KMS-11 (cell line): ENCODE data around the gene PPP1R2.

Experiments
- H2AFZ ChIP-seq: fragments of 200-600 bp; sonication (generic); 2 replicates; pipeline ENCODE4 v1.6.1; 2016; ENCODE audit warnings: antibody characterized with exemption, mixed run types, low read depth
- H3K27ac ChIP-seq: fragments of 200-600 bp; sonication (generic); 2 replicates; pipeline ENCODE4 v1.6.1; 2016; ENCODE audit warnings: mild to moderate bottlenecking, mixed run types
- H3K27me3 ChIP-seq: fragments of 200-600 bp; sonication (generic); 2 replicates; pipeline ENCODE4 v1.6.1; 2017; ENCODE audit warnings: mild to moderate bottlenecking, low read depth, mixed run types, moderate library complexity; ENCODE audit not compliant: insufficient read depth
- H3K36me3 ChIP-seq: fragments of 200-600 bp; sonication (generic); 2 replicates; pipeline ENCODE4 v1.6.1; 2017; ENCODE audit warnings: mild to moderate bottlenecking, mixed run types; ENCODE audit not compliant: insufficient read depth
- H3K4me1 ChIP-seq: fragments of 200-600 bp; sonication (generic); 2 replicates; pipeline ENCODE4 v1.6.1; 2016; ENCODE audit warnings: mild to moderate bottlenecking, low read depth, mixed run types; ENCODE audit not compliant: poor library complexity, severe bottlenecking
- H3K4me2 ChIP-seq: fragments of 200-600 bp; sonication (generic); 2 replicates; pipeline ENCODE4 v1.7.0; 2016; ENCODE audit warnings: mild to moderate bottlenecking, mixed run types
- H3K4me3 ChIP-seq: fragments of 200-600 bp; sonication (generic); IDR thresholded peaks from 2 replicates; pipeline ENCODE4 v1.6.1; 2017; ENCODE audit warnings: low read depth, low read length, mixed read lengths; ENCODE audit not compliant: insufficient read depth
- H3K79me2 ChIP-seq: fragments of 200-600 bp; sonication (generic); 2 replicates; pipeline ENCODE4 v1.6.1; 2016; ENCODE audit warnings: low read depth, mixed run types; ENCODE audit not compliant: insufficient read depth
- H3K9ac ChIP-seq: fragments of 200-600 bp; sonication (generic); 2 replicates; pipeline ENCODE4 v1.6.1; 2016; ENCODE audit warnings: mild to moderate bottlenecking, mixed run types
- H4K20me1 ChIP-seq: fragments of 200-600 bp; sonication (generic); 2 replicates; pipeline ENCODE4 v1.6.1; 2016; ENCODE audit warnings: mild to moderate bottlenecking, mixed run types; ENCODE audit not compliant: insufficient read depth
- CTCF ChIP-seq: fragments of 200-600 bp; sonication (generic); conservative IDR thresholded peaks from 2 replicates; pipeline ENCODE4 v1.6.1; 2017; ENCODE audit warnings: low read depth, mild to moderate bottlenecking, antibody characterized with exemption, low read length, moderate library complexity, mixed read lengths

Gene PPP1R2

DNA sequence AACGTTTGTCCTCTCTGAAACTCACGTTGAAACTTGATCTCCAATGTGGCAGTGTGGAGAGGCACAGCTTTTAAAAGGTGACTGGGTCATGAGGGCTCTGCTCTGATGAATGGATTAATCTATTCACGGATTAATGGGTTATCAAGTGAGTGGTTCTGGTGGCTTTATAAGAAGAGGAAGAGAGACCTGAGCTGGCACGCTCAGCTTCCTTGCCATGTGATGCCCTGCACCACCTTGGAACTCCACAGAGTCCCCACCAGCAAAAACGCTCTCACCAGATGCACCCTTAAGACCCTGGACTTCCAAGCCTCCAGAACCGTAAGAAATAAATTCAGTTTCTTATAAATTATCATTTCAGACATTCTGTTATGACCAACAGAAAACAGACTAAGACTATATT, 2.6 kb downstream of the PPP1R2 start:
- no peak for TF ChIP-seq CTCF
- Histone ChIP-seq H3K9ac (peak overlapping the region; percentile 78; the same call in 1 of the 2 replicates), H3K27me3 (no peaks in the 10 kb centered on the region), H2AFZ (no peak overlapping the region), H3K36me3 (no peaks in the 10 kb centered on the region), H3K27ac (peak overlapping the region; percentile 70), H3K79me2 (peaks cover 75% of the 10 kb centered on the region), H4K20me1 (peaks cover 2% of the 10 kb centered on the region; the same call in 1 of the 2 replicates), H3K4me1 (peaks cover 74% of the 10 kb centered on the region), H3K4me3 (no peak overlapping the region), H3K4me2 (peak overlapping the region; percentile 50)

GRCh38 chr3:195540027-195540426, 3.1 kb downstream of the PPP1R2 start:
- Histone ChIP-seq H3K4me2 (peak overlapping the region; percentile 50), H3K9ac (peak overlapping the region; percentile 78; the same call in 1 of the 2 replicates), H2AFZ (no peak overlapping the region), H3K27me3 (no peaks in the 10 kb centered on the region), H3K27ac (peak overlapping the region; percentile 70), H3K79me2 (peaks cover 80% of the 10 kb centered on the region), H3K36me3 (no peaks in the 10 kb centered on the region), H3K4me3 (no peak overlapping the region), H4K20me1 (peaks cover 2% of the 10 kb centered on the region; the same call in 1 of the 2 replicates), H3K4me1 (peaks cover 74% of the 10 kb centered on the region)
- no peak for TF ChIP-seq CTCF

DNA sequence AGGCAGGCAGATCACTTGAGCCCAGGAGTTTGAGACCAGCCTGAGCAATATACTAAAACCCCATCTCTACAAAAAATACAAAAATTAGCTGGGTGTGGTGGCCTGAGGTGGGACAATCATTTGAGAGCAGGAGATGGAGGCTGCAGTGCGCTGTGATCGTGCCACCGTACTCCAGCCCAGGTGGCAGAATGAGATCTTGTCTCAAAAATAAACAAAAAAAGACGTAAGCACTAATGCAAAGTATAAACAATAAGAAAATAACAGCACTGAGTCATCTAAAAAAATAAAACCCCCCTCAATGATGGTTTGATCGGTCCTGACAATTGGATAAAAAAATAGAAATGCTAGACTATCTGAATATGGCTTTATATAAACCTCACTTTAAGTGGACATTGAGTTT, 3.6 kb downstream of the PPP1R2 start:
- Histone ChIP-seq H3K36me3 (no peaks in the 10 kb centered on the region), H3K79me2 (peaks cover 85% of the 10 kb centered on the region), H3K4me2 (peak overlapping the region; percentile 50), H2AFZ (no peak overlapping the region), H3K9ac (peak overlapping the region; percentile 78; the same call in 1 of the 2 replicates), H3K4me1 (peaks cover 74% of the 10 kb centered on the region), H3K4me3 (no peak overlapping the region), H4K20me1 (peaks cover 2% of the 10 kb centered on the region; the same call in 1 of the 2 replicates), H3K27ac (peak overlapping the region; percentile 70), H3K27me3 (no peaks in the 10 kb centered on the region)
- TF ChIP-seq CTCF = no peak

- peak overlapping the region; percentile 50 for H3K4me2 ChIP-seq
- H3K36me3 ChIP-seq = no peaks in the 10 kb centered on the region
- peak overlapping the region; percentile 78; the same call in 1 of the 2 replicates for H3K9ac ChIP-seq
- H3K27me3 ChIP-seq = no peaks in the 10 kb centered on the region
- peaks cover 100% of the 10 kb centered on the region for H3K79me2 ChIP-seq
- peak overlapping the region; percentile 70 for H3K27ac ChIP-seq
- peak overlapping the region; percentile 87 for H3K4me3 ChIP-seq
- peaks cover 79% of the 10 kb centered on the region for H3K4me1 ChIP-seq
- TF ChIP-seq CTCF = no peak
- H2AFZ ChIP-seq = no peak overlapping the region
- peaks cover 2% of the 10 kb centered on the region for H4K20me1 ChIP-seq
Measured at GRCh38 chr3:195537995-195538394, 5.1 kb downstream of the PPP1R2 start.
